GM18499 (cell line): ENCODE measurements around the gene ETS1.

Experiments used
- ATAC-seq: cut with Tn5 transposase; IDR thresholded peaks from one replicate; pipeline ENCODE4 v1.9.1; 2021; ENCODE audit warnings: moderate number of reproducible peaks; ENCODE audit not compliant: insufficient read depth, unreplicated experiment

Gene ETS1, protein sequence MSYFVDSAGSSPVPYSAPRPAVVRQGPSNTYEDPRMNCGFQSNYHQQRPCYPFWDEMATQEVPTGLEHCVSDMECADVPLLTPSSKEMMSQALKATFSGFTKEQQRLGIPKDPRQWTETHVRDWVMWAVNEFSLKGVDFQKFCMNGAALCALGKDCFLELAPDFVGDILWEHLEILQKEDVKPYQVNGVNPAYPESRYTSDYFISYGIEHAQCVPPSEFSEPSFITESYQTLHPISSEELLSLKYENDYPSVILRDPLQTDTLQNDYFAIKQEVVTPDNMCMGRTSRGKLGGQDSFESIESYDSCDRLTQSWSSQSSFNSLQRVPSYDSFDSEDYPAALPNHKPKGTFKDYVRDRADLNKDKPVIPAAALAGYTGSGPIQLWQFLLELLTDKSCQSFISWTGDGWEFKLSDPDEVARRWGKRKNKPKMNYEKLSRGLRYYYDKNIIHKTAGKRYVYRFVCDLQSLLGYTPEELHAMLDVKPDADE

GRCh38 chr11:128587415-128587814 is at the start of gene ETS1:
TSS of gene ETS1 (minus strand) at chr11:128587558. CDS start at chr11:128573130, 14,428 bp downstream.
- no peak for ATAC-seq

DNA sequence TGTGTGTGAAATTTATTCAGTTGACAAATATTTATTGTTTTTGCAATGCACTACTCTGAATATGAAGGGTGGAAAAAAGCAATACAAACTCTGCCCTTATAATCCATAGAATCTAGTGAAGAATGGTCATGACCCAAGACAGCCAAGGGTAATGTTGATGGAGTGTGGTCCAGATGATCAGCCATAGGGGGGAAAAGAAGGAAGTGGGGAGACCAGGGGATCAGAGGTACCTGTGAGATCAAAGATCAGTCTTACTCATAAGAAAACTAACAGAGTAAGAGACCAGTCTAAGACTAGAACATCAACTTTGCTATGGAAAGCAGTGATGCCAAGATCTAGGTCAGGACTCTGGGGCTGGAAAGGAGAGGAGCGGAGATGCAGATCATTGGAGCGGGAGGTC is 47.0 kb upstream of the ETS1 start:
- no peak for ATAC-seq

DNA sequence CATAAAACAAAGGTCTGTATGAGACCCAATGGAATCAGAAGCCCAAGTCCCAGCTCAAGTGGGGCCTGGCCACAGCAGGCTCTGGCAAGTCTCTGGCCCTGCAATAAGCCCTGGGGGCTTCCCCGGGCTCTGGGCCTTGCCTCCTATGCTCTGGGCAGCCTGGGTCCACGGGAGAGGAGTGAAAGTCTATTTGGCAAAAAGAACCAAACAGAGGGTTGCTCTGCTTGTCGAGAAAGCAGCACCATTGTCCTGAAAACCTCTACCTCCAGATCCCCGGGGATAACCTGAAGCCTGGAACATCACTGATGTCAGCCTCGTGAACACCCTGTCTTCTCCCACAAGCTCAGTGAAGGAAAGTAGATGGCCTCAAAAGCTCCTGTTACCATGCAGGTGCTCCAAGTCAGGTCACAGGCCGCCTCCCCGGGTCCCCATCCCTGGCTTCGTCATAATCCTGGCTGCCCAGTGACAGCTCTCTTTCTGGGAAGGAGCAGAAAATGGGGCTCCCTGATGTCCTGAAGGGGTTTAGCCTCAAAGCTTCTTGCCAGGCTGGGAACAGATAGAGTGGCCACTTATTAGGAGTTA is 46.1 kb upstream of the ETS1 start:
- no peak for ATAC-seq

GRCh38 chr11:128632141-128632791 is 44.9 kb upstream of the ETS1 start:
- no peak for ATAC-seq

- peak; percentile 48 for ATAC-seq
Observed at GRCh38 chr11:128630367-128631230, 43.2 kb upstream of the ETS1 start.

- no peak for ATAC-seq
Observed at GRCh38 chr11:128629516-128630106, 42.3 kb upstream of the ETS1 start.

- ATAC-seq = no peak
Observed at GRCh38 chr11:128628686-128629085, 41.3 kb upstream of the ETS1 start.

DNA sequence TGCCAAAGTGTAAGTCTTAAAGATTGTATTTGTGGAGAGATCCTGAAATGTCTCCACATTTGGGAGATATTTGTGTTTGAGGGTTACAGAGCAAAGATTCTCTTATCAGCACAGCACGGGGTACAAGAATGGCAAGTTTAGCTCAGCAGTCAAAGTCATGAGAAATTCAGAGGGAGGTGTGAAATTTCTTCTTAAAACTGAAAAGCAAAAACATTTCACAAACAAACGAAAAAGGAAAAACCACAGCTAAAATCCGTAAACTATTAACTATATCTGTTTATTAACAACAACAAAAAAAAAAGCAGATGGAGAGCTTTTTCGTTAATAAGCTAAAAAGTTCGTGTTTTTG is 40.9 kb upstream of the ETS1 start:
- ATAC-seq = no peak

DNA sequence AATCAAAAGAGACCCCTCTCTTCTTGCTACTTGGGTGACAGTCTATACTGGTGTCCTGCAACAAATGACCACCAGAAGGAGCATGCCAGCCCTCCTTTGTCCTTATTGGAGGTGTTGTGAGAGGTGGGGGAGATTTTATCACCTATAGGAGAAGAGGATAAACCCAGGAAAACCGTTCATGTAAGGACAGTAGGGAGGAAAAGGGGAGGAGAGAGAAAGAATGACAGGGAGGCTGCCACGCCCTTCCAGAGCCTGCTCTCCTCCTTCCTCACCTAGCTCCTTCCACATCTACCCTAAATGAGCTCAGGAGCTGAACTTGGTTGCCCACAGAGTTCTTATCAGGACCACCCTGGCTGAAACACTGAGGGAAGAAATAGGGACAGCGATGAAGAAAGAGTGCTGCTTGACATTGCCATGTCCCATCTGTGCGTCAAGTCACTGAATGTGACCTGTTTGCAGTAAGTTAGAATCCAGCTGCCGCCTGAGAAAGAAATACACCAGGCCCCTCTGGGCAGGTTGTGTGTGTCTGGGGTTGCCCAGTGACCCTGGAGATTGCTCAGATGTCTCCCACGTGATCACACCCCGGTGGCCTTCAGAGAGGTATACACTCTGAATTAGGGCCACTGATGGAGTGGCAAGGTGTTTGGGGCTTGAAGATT is 40.4 kb upstream of the ETS1 start:
- no peak for ATAC-seq

GRCh38 chr11:128626913-128627665 is 39.7 kb upstream of the ETS1 start:
- ATAC-seq = no peak

DNA sequence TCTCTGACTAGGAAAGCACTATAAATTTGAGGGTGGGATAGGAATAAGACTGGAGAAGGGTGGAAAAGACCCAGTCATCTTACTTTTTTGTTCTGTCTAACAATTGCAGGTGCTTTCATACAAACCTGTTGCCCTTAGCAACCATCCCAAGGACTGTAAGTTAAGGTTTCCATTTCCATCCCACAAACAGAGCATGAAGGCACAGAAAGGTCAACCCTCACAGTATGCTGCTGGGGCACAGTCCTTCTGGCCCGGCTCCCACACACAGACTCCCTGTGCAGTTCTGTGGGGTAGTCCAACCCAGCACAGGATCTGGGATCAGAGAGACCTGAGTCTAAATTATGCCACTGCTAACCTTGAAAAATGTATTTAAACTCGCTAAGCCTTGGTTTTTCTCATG is 38.4 kb upstream of the ETS1 start:
- no peak for ATAC-seq

- no peak for ATAC-seq
Observed at GRCh38 chr11:128625326-128625725, 38.0 kb upstream of the ETS1 start.

DNA sequence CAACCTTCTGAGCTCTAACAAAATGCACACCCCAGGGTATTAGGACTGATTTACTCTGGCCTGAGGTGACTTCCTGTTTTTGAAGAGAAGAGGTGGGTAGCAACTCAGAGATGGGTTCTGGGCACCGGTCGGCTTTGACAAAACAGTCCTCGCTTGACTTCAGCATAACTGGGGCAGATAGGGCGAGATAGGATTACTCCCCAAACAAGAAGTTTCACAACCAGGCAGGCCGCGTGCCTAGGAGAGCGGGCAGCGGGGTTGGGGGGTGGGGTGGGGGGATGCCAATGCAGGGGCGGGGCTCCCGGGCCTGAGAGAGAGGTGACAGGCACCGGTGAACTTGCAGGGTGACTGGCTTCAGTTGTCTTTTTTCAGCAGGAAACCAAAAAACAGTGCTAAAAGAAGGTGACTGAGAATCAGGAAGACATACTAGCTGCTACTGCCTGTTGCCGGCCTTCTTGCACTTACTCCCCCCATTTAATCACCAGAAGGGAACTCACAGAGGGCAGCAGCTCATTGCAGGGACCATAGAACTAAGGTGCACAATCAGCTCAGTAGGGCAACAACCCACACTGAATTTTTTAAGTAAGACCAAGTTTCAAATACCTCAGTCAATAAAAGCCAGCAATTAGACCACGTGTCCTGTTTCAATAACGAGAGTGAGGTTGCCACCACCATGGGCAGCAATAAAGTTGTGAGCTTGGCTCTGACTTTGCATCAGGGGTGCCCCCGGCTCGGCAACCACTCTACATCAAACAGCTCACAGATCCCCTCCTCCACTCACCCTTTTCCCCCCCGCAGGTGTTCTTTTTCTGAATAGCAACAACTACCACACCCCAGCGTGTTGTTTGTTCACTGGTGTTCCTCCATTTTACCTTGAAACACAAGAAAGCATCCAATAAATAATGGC is 37.2 kb upstream of the ETS1 start:
- no peak for ATAC-seq

- no peak for ATAC-seq
Observed at GRCh38 chr11:128623091-128623490, 35.7 kb upstream of the ETS1 start.

GRCh38 chr11:128621601-128622501 is 34.5 kb upstream of the ETS1 start:
- ATAC-seq = no peak

GRCh38 chr11:128620309-128621100 is 33.1 kb upstream of the ETS1 start:
- no peak for ATAC-seq
